Adrenal gland (tissue), 12 donors: ENCODE results near the gene DSE. TPM values are rescaled to one million over a fixed set of nuclear protein-coding genes. Genes with fewer than 3 reads are reported as not detected.
A peak's percentile ranks its signal among the peaks of the same experiment; 100 is the strongest.

ENCODE experiments used
- DNase-seq, 7 donors: peaks; one replicate each; pipeline ENCODE4 v3.0.0-alpha.2; 2019 to 2020
- H3K27ac ChIP-seq, 5 donors: fragments of 200-600 bp; sonication (generic) in 4 of 5; 1 replicate in 3 of 5; 2 replicates in 2 of 5; pipeline versions ENCODE4 v1.5.1 to v1.8.0; 2016 to 2020; ENCODE audit warnings: mild to moderate bottlenecking in 1 of 5
- H3K27me3 ChIP-seq: fragments of 200-600 bp; 2 replicates; pipeline ENCODE4 v1.8.0; 2021
- H3K36me3 ChIP-seq, 2 donors: fragments of 200-600 bp; replicated peaks in 1 of 2; 1 replicate in 1 of 2; 2 replicates in 1 of 2; pipeline versions ENCODE4 v1.5.1 to v1.8.0; 2018 to 2022
- H3K4me1 ChIP-seq, 2 donors: fragments of 200-600 bp; replicated peaks in 1 of 2; 1 replicate in 1 of 2; 2 replicates in 1 of 2; pipeline versions ENCODE4 v1.5.1 to v1.8.0; 2018 to 2021
- H3K4me3 ChIP-seq, 4 donors: fragments of 200-600 bp; sonication (generic) in 3 of 4; one replicate each; pipeline ENCODE4 v1.5.1; 2016 to 2018
- H3K9me3 ChIP-seq, 3 donors: fragments of 200-600 bp; sonication (generic) in 1 of 3; replicated peaks in 1 of 3; 1 replicate in 2 of 3; 2 replicates in 1 of 3; pipeline versions ENCODE4 v1.5.1 to v1.8.0; 2016 to 2021
- POLR2A ChIP-seq, 2 donors: fragments of 450-650 bp; IDR thresholded peaks; one replicate each; pipeline ENCODE4 v1.6.1; 2017; ENCODE audit warnings: antibody characterized with exemption in 2 of 2, mild to moderate bottlenecking in 2 of 2, moderate library complexity in 1 of 2
- WGBS, 4 donors: extraction: QIAGEN DNeasy Blood & Tissue Kit in 2 of 4; methylation state at CpG; one replicate each; pipeline versions ENCODE4 v1.1.5 to v1.1.7; 2013 to 2017; 5-methylcytosine and 5-hydroxymethylcytosine counted together
- intact Hi-C, 2 donors: fragments of 100-400 bp; cut with DNase I; formaldehyde crosslinking; loops; one replicate each; pipeline versions ENCODE4 v1.14.1 to v1.15.0; 2022 to 2023
- polyA plus RNA-seq, 3 donors: library from polyadenylated mRNA; stranded (reverse); fragments of 200-250 nt in 2 of 3; fragments of 350-450 nt in 1 of 3; fragmentation: Illumina TruSeq in 1 of 3; extraction: RNeasy Lipid Tissue Mini Kit (QIAGEN cat#74804) in 1 of 3; gene quantifications; one replicate each; pipeline ENCODE4 v1.2.3, GENCODE V29; 2013 to 2014
- total RNA-seq, 9 donors: library from RNA; depleted of rRNA in 4 of 9; stranded (reverse); fragments of >200 nt in 4 of 9; fragments of 120-200 nt in 1 of 9; fragmentation: NEBNext Ultra II Directional in 1 of 9; extraction: Animal tissue kit (Norgen Biotek cat#: 25700) in 1 of 9; gene quantifications; one replicate each; pipeline versions ENCODE4 v1.1.0 to v1.2.4, GENCODE V29; 2013 to 2023
- TF ChIP-seq, protein P1 (sequence below), 6 experiments: fragments of 450-650 bp in 4 of 6; fragments of 200-600 bp in 2 of 6; sonication (generic) in 1 of 6; IDR thresholded peaks; 1 replicate in 5 of 6; 2 replicates in 1 of 6; pipeline versions ENCODE4 v1.5.1 to v1.8.0; 2016 to 2021; ENCODE audit warnings: antibody characterized with exemption in 6 of 6, mild to moderate bottlenecking in 2 of 6, moderate library complexity in 1 of 6
- donor health status: healthy with polysubstance abuse.
- donor health status: Bipolar disorder and iron deficiency.
- donor health status: DM: yes; HTN: yes; CAD: no.
- donor health status: DM: no; HTN: no; CAD: no.
- donor health status: DM: no; HTN: no; CAD: no.
- donor health status: DM: yes; HTN: yes; CAD: no.

Gene DSE
- total and polyA plus RNA-seq, 12 donors = 7.7 to 67.4 (median 35.0) TPM

DNA sequence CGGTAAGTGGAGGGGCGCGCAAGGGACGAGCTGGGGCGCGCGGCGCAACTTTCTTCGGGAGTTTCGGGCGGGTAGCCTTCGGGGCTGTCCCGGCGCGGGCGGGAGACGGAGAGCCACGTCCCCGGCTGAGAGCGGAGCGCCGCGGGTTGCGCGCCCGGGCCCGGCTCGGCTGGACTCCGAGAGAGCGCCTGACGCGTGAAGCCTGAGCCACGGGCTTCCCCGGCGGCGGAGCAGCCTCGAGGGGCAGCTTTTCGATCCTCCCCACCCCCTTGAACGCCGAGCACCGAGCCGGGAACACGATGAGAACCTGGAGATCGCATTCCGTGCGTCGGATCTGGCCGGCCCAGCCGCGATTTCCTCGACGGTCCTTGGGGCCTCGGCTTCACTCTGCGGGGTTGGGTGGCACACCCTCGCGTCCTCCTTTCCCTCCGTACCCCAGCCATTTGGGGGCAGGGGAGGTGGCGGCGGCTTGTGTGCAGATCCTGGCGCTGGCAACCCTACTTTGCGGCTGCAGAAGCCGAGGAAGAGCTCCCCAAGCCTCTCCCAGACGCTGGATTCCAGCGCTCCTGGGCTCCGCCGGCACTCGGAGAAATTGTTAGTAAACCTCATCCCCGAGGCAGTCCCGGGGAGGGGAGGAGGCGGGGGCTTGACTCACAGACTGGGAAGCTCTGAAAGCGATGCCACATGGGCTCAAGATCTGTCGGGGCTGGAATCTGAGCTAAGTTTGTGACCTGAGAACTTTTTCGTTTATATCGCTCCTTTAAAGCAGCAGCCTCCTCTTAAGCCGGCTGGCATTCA is 572 bp downstream of the DSE start:
- Histone ChIP-seq H3K4me1 (peaks cover 0 to 8% of the 10 kb centered on the region in 2 donors), H3K36me3 (no peaks in the 10 kb centered on the region), H3K27me3 (no peaks in the 10 kb centered on the region), H3K9me3 (no peaks in the 10 kb centered on the region), H3K27ac (peak overlapping the region; percentile 87 to 95 (median 90)), H3K4me3 (peak overlapping the region; percentile 55 to 86 (median 68))
- TF ChIP-seq POLR2A (IDR thresholded peaks at IDR 0.05) = peak in 1 of 2 donors; percentile 72
- TF ChIP-seq, protein P1, sequence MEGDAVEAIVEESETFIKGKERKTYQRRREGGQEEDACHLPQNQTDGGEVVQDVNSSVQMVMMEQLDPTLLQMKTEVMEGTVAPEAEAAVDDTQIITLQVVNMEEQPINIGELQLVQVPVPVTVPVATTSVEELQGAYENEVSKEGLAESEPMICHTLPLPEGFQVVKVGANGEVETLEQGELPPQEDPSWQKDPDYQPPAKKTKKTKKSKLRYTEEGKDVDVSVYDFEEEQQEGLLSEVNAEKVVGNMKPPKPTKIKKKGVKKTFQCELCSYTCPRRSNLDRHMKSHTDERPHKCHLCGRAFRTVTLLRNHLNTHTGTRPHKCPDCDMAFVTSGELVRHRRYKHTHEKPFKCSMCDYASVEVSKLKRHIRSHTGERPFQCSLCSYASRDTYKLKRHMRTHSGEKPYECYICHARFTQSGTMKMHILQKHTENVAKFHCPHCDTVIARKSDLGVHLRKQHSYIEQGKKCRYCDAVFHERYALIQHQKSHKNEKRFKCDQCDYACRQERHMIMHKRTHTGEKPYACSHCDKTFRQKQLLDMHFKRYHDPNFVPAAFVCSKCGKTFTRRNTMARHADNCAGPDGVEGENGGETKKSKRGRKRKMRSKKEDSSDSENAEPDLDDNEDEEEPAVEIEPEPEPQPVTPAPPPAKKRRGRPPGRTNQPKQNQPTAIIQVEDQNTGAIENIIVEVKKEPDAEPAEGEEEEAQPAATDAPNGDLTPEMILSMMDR (IDR thresholded peaks at IDR 0.05) = peak in 1 of 6 experiments; percentile 1
- WGBS, 4 donors = 0 to 2% (median 1%) methylated on average over 8 to 75 of the region's 75 CpGs
- intact Hi-C loops = no loop called here
- peak; percentile 76 to 89 (median 87) for DNase-seq

DNA sequence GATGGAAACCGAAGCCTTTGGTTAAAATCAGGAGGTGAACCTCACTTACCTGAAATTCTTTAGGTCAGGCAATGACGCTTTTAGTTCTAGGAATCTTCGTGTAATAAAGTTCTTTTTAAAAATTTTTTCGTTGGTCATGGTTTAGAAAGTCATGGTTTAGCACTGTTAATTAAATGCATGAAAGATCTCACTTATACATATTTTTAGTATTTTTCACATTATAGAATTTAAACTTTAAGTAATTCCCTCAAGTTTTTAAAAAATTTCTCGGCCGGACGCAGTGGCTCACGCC is 1.1 kb downstream of the DSE start:
- H3K4me3 ChIP-seq = peak overlapping the region; percentile 55 to 86 (median 68)
- intact Hi-C loops = no loop called here
- H3K4me1 ChIP-seq = peaks cover 0 to 8% of the 10 kb centered on the region in 2 donors
- no peaks in the 10 kb centered on the region for H3K9me3 ChIP-seq
- no peak for DNase-seq
- H3K27ac ChIP-seq = peak overlapping the region; percentile 87 to 95 (median 90)
- no peaks in the 10 kb centered on the region for H3K27me3 ChIP-seq
- WGBS, 4 donors = 32 to 44% (median 38%) methylated on average over 8 of the region's 8 CpGs
- no peaks in the 10 kb centered on the region for H3K36me3 ChIP-seq
- TF ChIP-seq, protein P1 (IDR thresholded peaks at IDR 0.05) = no peak
- no peak for TF ChIP-seq POLR2A (IDR thresholded peaks at IDR 0.05)

DNA sequence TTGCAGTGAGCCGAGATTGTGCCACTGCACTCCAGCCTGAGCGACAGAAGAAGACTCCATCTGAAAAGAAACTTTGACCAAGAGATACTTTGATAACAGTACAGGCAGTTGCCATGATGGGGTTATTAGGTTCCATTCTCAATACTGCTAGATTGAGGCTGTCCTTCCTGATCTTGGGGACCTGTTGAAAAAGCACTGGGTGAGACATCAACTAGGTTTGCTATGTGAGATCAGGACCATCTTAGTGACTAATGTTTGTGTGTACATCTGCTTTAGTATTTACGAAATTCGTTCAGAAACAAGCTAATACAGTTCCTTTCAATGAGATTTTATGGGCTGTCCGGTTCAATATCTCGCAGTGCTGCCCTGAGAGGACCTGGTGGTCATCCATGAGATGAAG is 2.6 kb downstream of the DSE start:
- DNase-seq = no peak
- H3K4me1 ChIP-seq = peaks cover 0 to 8% of the 10 kb centered on the region in 2 donors
- H3K27me3 ChIP-seq = no peaks in the 10 kb centered on the region
- H3K9me3 ChIP-seq = no peaks in the 10 kb centered on the region
- intact Hi-C loops = no loop called here
- peak overlapping the region in 1 of 4 donors; percentile 10 for H3K4me3 ChIP-seq
- TF ChIP-seq, protein P1 (IDR thresholded peaks at IDR 0.05) = no peak
- no peak for TF ChIP-seq POLR2A (IDR thresholded peaks at IDR 0.05)
- no peak overlapping the region for H3K27ac ChIP-seq
- WGBS, 4 donors = 90 to 95% (median 90%) methylated on average over 6 of the region's 6 CpGs
- H3K36me3 ChIP-seq = no peaks in the 10 kb centered on the region

DNA sequence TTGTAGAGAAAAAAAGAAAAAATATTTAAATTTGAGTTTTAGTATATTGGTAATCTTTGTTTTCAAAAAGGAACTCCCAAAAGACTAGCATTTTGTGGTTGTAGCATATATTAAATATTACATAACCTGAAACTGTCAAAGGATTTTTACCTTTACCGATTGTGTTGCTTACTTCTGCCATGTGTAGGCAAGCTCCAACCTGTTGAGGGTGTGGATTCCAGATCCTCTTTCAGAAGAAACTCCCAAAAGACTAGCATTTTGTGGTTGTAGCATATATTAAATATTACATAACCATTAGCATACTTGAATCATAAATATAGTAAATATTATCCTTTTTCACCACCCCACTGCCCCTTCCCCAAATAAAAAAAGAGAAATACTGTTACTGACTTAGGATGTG is 3.2 kb downstream of the DSE start:
- 77 to 90% (median 84%) methylated on average over 1 of the region's 1 CpG for WGBS, 4 donors
- no peaks in the 10 kb centered on the region for H3K9me3 ChIP-seq
- no peaks in the 10 kb centered on the region for H3K27me3 ChIP-seq
- no peak overlapping the region for H3K27ac ChIP-seq
- peaks cover 0 to 8% of the 10 kb centered on the region in 2 donors for H3K4me1 ChIP-seq
- intact Hi-C loops = no loop called here
- no peak for TF ChIP-seq POLR2A (IDR thresholded peaks at IDR 0.05)
- TF ChIP-seq, protein P1 (IDR thresholded peaks at IDR 0.05) = no peak
- no peaks in the 10 kb centered on the region for H3K36me3 ChIP-seq
- H3K4me3 ChIP-seq = no peak overlapping the region
- DNase-seq = no peak
